Measurements from ENCODE around the gene PDE4D. TPM values are rescaled to one million over a fixed set of nuclear protein-coding genes. Genes with fewer than 3 reads are reported as not detected.

Gene PDE4D
- total RNA-seq, 1 experiment from 2014 or later: 2.1 TPM

DNA sequence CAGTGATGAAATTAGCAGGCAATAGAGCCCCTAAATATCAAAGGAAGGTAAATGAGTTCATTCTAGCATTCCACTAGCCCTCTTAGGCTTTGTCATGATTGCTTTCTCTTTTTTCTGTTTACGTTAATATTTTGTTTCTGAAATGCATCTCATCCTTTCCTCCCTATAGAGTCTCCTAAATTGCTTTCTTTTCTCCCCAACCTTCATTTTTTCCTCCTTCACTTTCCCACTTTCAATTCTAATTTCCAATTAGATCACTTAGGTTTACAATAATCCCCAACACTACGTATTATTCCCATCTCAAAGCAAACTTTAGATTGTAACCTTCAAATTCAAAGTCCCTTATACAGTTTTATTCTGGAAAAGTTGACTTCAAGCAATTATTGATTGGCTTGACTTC lies 751.4 kb downstream of the PDE4D start:
- H3K4me1 Mint-ChIP-seq: no peaks in the 10 kb centered on the region
- no peak overlapping the region for H3K56ac ChIP-seq (ENCODE audit: insufficient read length, low read depth, low read length)
- no peak overlapping the region for H2AK5ac ChIP-seq (ENCODE audit: insufficient read length, low read length)
- no peak overlapping the region for H4K5ac ChIP-seq (ENCODE audit: insufficient read length, low read depth, low read length)
- DNase-seq: no peak
- H2BK12ac ChIP-seq (ENCODE audit: insufficient read length, low read depth, low read length): no peak overlapping the region
- H3K4me1 ChIP-seq (ENCODE audit: insufficient read depth, low read length): no peaks in the 10 kb centered on the region
- H3K4me2 ChIP-seq (ENCODE audit: insufficient read depth, insufficient read length, low read length): no peak overlapping the region
- H2BK20ac ChIP-seq (ENCODE audit: low read depth, low read length, poor library complexity, severe bottlenecking): no peak overlapping the region
- TF ChIP-seq, protein P1, sequence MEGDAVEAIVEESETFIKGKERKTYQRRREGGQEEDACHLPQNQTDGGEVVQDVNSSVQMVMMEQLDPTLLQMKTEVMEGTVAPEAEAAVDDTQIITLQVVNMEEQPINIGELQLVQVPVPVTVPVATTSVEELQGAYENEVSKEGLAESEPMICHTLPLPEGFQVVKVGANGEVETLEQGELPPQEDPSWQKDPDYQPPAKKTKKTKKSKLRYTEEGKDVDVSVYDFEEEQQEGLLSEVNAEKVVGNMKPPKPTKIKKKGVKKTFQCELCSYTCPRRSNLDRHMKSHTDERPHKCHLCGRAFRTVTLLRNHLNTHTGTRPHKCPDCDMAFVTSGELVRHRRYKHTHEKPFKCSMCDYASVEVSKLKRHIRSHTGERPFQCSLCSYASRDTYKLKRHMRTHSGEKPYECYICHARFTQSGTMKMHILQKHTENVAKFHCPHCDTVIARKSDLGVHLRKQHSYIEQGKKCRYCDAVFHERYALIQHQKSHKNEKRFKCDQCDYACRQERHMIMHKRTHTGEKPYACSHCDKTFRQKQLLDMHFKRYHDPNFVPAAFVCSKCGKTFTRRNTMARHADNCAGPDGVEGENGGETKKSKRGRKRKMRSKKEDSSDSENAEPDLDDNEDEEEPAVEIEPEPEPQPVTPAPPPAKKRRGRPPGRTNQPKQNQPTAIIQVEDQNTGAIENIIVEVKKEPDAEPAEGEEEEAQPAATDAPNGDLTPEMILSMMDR (conservative IDR thresholded peaks at IDR 0.05): no peak
- no peak overlapping the region for H3K4me3 Mint-ChIP-seq
- H2AFZ ChIP-seq (ENCODE audit: low read length): no peak overlapping the region
- no peak overlapping the region for H3K14ac ChIP-seq (ENCODE audit: insufficient read depth, low read length)
- no peaks in the 10 kb centered on the region for H3K9me3 ChIP-seq (ENCODE audit: control insufficient read depth, low read depth, low read length)
- no peak overlapping the region for H3K23ac ChIP-seq (ENCODE audit: insufficient read length, low read depth, low read length)
- no peak overlapping the region for H3K27ac Mint-ChIP-seq
- H4K20me1 ChIP-seq (ENCODE audit: control insufficient read depth, insufficient read depth, insufficient read length): no peaks in the 10 kb centered on the region
- no peak overlapping the region for H3K18ac ChIP-seq (ENCODE audit: insufficient read length, low read depth, low read length)
- H3K27ac ChIP-seq (ENCODE audit: insufficient read length, low read depth, low read length): no peak overlapping the region
- H3K36me3 Mint-ChIP-seq (ENCODE audit: insufficient read depth in 1 of 3, low read depth in 3 of 3): no peaks in the 10 kb centered on the region
- no peaks in the 10 kb centered on the region for H3K79me1 ChIP-seq (ENCODE audit: insufficient read depth, low read depth, low read length, poor library complexity, severe bottlenecking)
- H3K9me3 Mint-ChIP-seq: peaks cover 3 to 5% of the 10 kb centered on the region in 2 experiments; a peak in 2 of 5 replicates
- no peaks in the 10 kb centered on the region for H3K27me3 ChIP-seq (ENCODE audit: insufficient read depth, low read length)
- H3K79me2 ChIP-seq (ENCODE audit: insufficient read depth, low read length): no peaks in the 10 kb centered on the region
- no peak overlapping the region for H3K4ac ChIP-seq (ENCODE audit: low read depth, low read length)
- H3K27me3 Mint-ChIP-seq (ENCODE audit: low read depth): no peaks in the 10 kb centered on the region
- H2BK15ac ChIP-seq (ENCODE audit: low read depth, low read length): no peak overlapping the region
- no peak overlapping the region for H4K8ac ChIP-seq (replicated peaks; ENCODE audit: insufficient read length, low read depth, low read length)
- WGBS (ENCODE audit: extremely low coverage, insufficient read length, low lambda C conversion rate): 100% methylated on average over 1 of the region's 2 CpGs
- H2BK5ac ChIP-seq (ENCODE audit: insufficient read length, low read length): no peak overlapping the region
- no peaks in the 10 kb centered on the region for H3K23me2 ChIP-seq (ENCODE audit: insufficient read length, low read depth, low read length, poor library complexity, severe bottlenecking)
- H4K91ac ChIP-seq (ENCODE audit: insufficient read length, low read depth, low read length): no peak overlapping the region
- H2BK120ac ChIP-seq (ENCODE audit: low read depth, low read length, poor library complexity, severe bottlenecking): no peak overlapping the region
- no peak overlapping the region for H3T11ph ChIP-seq (ENCODE audit: low read length)
- H3K9ac ChIP-seq (ENCODE audit: extremely low read depth, insufficient read length, low read length): no peak overlapping the region
